ENCODE data around the gene RRAGC. TPM values are rescaled to one million over a fixed set of nuclear protein-coding genes. Genes with fewer than 3 reads are reported as not detected.

RRAGC gene
- total RNA-seq: 10 to 100 TPM; 29.7 to 41.7 (median 32.5) TPM
- long read RNA-seq, donor 1, transcript RRAGC-201 (7 exons, 2,732 nt): major isoform, 56 of 60 reads
- long read RNA-seq, donor 1, partial matches to known transcripts: 0 of 60 reads
- long read RNA-seq, donor 1, other reads (novel, unspliced or antisense): 4 of 60 reads
- long read RNA-seq, donor 2, partial matches to known transcripts: 0 of 2 reads
- long read RNA-seq, donor 2, other reads (novel, unspliced or antisense): 2 of 2 reads

- intact Hi-C loops (cut with DNase I, micrococcal nuclease): no loop called here
- H3K36me3 ChIP-seq (ENCODE audit: low read depth): no peaks in the 10 kb centered on the region
Measured at GRCh38 chr1:38859561-38860453, at the start of gene RRAGC. TSS of gene RRAGC (minus strand) at chr1:38859772. CDS start at chr1:38859646, 126 bp downstream.

GRCh38 chr1:38908821-38909220 lies 49.2 kb upstream of the RRAGC start:
- no peak for TF ChIP-seq CTCF (IDR thresholded peaks at IDR 0.05)
- intact Hi-C loops (cut with DNase I, micrococcal nuclease): no loop called here
- no peaks in the 10 kb centered on the region for H3K36me3 ChIP-seq (ENCODE audit: low read depth)
- no peaks in the 10 kb centered on the region for H3K4me1 ChIP-seq (ENCODE audit: low read depth)
- DNase-seq (no peak), ATAC-seq (no peak)
- H3K9me3 ChIP-seq: peaks cover 6% of the 10 kb centered on the region
- H3K4me3 ChIP-seq: no peak overlapping the region

More at GRCh38 chr1:38859561-38860453, at the start of gene RRAGC:
- no peaks in the 10 kb centered on the region for H3K9me3 ChIP-seq
- peak within 1 kb of the TSS; percentile 91 for H3K4me3 ChIP-seq
- peaks cover 19% of the 10 kb centered on the region for H3K4me1 ChIP-seq (ENCODE audit: low read depth)
- TF ChIP-seq CTCF (IDR thresholded peaks at IDR 0.05): no peak
- DNase-seq (peak; percentile 99 to 100 (median 100)), ATAC-seq (peak; percentile 95)

GRCh38 chr1:38905985-38906384 lies 46.4 kb upstream of the RRAGC start:
- ATAC-seq (no peak), DNase-seq (no peak)
- TF ChIP-seq CTCF (IDR thresholded peaks at IDR 0.05): no peak
- Histone ChIP-seq H3K4me3 (no peak overlapping the region), H3K9me3 (peaks cover 6% of the 10 kb centered on the region), H3K4me1 (ENCODE audit: low read depth) (no peaks in the 10 kb centered on the region), H3K36me3 (ENCODE audit: low read depth) (no peaks in the 10 kb centered on the region)
- intact Hi-C loops (cut with DNase I, micrococcal nuclease): no loop called here

- DNase-seq: peak in 1 of 3 donors; percentile 19
- H3K4me3 ChIP-seq: no peak overlapping the region
- H3K9me3 ChIP-seq: no peaks in the 10 kb centered on the region
- peak; percentile 67 for ATAC-seq
- H3K4me1 ChIP-seq (ENCODE audit: low read depth): no peaks in the 10 kb centered on the region
- no peak for TF ChIP-seq CTCF (IDR thresholded peaks at IDR 0.05)
- H3K36me3 ChIP-seq (ENCODE audit: low read depth): no peaks in the 10 kb centered on the region
- intact Hi-C loops (cut with DNase I, micrococcal nuclease): no loop called here
Measured at GRCh38 chr1:38899560-38899959, 40.0 kb upstream of the RRAGC start.

GRCh38 chr1:38898653-38899230 lies 39.2 kb upstream of the RRAGC start:
- Histone ChIP-seq H3K4me3 (no peak overlapping the region), H3K9me3 (no peaks in the 10 kb centered on the region), H3K4me1 (ENCODE audit: low read depth) (no peaks in the 10 kb centered on the region), H3K36me3 (ENCODE audit: low read depth) (no peaks in the 10 kb centered on the region)
- ATAC-seq (no peak), DNase-seq (no peak)
- intact Hi-C loops (cut with DNase I, micrococcal nuclease): no loop called here
- no peak for TF ChIP-seq CTCF (IDR thresholded peaks at IDR 0.05)

All from mucosa of descending colon (tissue), 3 donors.